Germinal center (tissue), 1 donor: Measurements from ENCODE around the gene NCAM2.
"Not testable (repeated sequence)": the region's sequence is repeated elsewhere in the genome, so short reads cannot be mapped to it uniquely, and the experiment has no call there.

Experiments
- DNase-seq: peaks from one replicate; pipeline ENCODE4 v3.0.0; 2012; ENCODE audit warnings: mixed read lengths, low spot score

Gene NCAM2

DNA sequence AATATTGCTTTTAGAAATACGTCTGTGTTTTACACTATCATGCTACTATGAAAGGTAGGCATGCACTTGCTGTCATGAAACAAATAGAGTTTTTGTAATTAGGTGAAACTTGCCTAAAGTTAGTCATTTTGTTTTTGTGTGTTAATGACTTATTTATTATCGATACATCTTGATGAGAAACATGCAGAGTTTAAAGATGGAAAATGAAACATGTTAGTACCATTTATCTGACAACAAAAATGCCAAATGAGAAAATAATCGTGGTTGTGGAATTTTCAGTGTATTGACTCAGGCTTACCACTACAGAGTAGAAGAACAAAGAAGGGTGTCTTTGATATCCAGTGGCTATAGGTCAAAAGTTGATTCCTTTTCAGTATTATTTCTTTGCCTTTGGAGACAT is 105.5 kb downstream of the NCAM2 start:
- no peak for DNase-seq

DNA sequence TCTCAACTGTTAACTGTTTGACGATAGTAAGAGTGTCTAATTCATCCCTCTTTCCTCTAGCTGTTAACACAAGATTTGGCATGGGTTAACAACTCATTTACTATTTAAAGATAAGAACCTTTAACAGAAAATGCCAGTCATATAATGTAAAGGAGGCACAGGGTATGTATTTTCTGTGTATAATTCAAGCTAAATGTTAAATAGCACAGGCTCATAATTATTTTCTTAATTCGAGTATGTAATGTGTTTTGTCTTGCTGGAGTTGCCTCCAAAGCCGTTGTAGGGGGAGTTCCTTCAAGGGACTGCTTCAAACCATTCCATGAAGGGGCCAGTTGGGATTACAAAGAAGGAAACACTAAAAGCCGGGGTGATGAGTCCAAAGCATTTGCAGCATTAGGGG is 111.5 kb downstream of the NCAM2 start:
- no peak for DNase-seq

DNA sequence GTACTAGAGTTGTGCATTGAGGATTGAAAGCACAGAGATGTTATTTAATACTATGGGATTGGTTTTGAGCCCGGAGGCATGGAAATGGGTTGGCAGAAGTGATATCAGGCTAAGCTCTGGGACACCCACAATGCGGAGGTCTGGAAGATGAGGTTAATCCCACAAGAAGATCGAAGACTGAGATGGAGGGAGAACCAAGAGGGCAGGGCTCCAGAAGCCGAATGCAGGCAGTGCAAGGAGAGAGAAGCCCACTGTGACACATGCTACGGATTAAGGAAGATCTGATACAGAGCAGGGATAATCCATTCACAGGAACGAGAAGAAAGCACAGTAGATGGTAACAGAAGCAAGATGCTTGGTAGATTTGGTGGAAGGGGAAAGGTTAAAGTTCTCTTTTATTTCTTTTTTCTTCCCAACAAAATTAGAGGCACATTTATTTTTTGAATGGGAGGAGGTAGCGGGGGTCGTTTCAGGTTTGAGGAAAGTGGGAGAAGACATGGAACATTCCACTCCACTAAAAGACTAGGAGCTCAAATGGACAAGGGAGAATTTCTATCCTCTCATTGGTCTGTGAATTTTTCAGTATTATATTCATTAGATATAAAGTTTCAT is 113.2 kb downstream of the NCAM2 start:
- no peak for DNase-seq

DNA sequence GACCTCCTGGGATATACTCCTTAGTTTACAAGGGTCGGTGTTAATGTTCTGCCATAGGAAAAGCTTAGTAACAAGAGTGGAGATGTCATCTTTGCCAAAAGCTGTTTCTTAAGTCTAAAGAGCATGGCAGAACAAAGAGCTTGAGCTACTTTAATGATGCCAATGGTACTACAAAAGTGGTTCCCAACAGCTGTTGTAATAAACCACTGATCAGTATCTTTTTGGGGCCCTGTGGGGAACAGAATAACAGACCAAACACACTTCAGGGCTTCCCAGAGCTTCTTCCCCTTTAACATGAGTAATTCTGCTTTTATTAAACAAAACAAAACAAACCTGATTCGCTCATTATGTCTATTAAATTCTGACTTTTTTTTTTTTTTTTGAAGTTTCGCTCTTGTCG is 116.3 kb downstream of the NCAM2 start:
- no peak for DNase-seq

DNA sequence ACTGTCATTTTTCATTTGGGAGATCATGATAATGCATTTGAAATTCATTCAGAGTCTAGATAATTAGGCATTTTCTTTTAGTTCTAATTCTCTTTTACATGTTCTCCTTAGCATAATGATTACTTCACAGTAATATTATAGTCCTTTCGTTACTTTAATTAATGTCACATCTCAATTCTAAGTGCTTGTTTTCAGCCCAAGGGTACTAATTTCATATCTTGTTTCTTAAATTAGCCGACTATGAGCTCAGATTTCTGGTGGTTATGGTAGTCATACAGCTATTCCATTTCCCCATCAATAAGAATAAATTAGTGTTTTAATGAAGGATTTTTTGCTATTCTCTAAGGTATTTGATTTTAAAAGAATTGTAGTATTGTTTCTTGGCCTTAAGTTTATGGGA is 120.9 kb downstream of the NCAM2 start:
- DNase-seq: no peak

DNA sequence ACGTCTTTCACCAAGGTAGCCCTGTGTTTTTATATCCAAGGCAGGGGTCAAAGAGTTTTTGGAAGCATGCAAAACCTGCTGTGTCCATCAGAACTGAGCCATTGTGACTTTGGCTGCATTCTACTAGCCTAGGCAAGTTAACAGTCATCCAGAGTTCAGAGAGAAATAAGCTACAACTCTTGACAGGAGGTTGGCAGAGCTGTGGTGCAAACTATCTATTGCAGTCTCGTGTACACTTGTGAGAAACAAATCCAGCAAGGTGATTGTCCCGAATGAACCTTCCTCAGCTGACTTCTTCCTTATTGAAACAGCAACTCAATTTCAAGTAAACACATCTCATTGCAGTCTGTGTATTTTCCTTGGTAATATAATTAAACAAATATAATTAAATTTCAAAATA is 124.5 kb downstream of the NCAM2 start:
- no peak for DNase-seq

DNA sequence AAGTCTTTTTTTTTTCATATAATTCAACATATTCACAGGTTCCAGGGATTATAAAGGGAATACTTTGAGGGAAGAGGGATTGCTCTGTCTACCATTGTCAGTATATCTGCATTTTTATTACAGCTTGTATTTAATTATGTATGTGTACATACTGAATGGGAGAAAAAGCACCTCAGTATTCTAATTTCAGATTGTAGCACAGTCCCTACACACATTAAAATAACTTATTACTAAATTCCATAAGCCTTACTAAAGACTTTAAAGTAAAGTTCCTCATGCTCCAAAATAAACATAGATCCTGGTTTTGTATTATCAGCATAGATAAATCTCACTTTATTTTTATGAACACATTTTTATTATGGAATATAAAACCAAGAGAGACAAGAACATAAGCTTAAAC is 134.2 kb downstream of the NCAM2 start:
- DNase-seq: no peak

DNA sequence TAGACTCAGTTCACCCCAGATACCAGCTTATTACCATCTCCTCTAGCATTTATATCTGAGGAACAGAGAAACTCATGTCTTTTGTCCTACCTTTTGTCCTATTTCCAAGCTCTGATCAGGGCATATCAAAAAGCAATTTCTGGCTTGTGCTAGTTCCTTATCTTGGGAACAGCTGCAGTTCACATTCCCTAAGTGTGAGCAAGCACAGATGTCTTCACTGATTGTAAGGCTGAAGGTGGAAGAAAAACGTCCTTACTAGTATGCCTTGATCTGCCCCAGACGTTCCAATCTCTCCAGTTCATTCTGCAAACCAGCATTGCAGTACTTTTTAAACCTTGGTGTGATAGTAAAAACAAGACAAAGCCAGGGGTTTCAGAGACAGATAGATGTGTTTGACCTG is 139.8 kb downstream of the NCAM2 start:
- no peak for DNase-seq

DNA sequence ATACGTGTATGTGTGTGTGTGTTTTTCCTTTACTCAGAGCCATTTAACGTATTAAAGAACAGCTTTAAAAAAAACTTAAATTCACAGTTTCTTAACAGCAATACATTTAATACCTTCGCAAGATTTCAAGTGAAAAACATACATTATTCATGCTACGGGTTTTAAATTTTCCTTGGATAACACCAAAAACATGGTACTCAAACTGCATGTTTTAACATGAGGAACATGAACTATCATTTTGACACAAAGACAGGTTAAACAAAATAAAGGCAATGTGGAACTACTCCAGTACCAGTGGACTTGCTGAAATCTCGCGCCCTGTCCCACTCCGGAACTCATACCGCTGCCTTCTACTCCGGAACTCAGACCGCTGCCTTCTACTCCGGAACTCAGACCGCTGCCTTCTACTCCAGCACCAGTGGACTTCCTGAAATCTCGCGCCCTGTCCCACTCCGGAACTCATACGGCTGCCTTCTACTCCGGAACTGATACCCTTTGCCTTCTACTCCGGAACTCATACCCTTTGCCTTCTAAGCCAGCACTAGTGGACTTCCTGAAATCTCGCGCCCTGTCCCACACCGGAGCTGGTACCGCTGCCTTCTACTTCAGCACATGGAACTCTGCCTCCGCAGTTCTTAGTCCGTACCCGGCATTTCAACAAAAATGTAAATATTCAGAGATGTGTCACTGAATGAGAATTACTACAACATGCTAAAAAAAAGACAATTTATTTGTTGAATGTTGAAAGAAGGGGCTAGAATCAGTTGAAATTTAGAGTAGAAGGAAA is 148.6 kb downstream of the NCAM2 start:
- DNase-seq: no peak

DNA sequence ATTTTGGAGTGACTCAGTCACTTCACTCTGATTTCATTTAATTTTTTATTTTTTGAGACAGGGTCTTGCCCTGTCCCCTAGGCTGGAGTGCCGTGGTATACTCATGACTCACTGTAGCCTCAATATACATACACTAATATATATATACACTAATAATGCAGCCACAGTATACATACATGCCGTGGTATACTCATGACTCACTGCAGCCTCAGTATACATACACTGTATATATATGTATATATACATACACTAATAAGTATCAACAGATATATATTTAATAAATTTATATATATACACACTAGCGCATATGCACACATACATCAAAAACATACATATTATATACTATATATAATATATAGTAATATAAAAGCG is 149.2 kb downstream of the NCAM2 start:
- DNase-seq: no peak

DNA sequence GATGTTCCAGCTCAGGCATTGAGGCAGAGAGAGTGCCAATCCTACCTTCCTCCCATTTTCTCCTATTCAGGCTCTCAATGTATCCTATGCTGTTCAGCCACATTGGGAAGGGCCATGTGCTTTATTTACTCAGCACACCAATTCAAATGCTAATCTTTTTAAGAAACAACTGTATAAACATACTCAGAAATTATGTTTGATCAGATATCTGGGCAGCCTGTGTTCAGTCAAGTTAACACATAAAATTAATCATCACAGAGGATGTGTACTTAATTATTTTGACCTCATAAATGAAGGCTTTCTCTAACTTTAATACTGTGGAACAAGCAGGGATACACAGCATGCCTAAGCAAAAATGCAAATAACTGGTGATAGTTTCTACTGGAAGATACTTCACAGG is 149.8 kb downstream of the NCAM2 start:
- no peak for DNase-seq

DNA sequence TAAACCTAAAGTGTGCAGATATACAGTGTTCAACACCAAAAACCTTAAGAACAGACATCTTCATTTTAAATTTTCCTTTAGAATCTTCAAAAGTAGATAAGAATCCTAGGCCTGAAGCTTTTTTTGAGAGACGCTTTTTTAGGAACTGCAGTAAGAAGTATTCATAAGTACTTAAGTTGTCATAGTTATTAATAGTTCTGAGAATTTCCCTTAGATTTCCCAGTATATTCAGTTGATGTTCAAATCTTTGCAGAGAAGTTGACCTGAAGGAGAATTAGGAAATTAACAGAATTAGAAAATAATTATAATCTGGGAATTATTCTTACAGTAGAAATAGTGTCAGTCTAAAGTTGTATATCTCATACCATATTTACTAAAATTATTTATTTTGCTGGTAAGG is 150.3 kb downstream of the NCAM2 start:
- DNase-seq: no peak

DNA sequence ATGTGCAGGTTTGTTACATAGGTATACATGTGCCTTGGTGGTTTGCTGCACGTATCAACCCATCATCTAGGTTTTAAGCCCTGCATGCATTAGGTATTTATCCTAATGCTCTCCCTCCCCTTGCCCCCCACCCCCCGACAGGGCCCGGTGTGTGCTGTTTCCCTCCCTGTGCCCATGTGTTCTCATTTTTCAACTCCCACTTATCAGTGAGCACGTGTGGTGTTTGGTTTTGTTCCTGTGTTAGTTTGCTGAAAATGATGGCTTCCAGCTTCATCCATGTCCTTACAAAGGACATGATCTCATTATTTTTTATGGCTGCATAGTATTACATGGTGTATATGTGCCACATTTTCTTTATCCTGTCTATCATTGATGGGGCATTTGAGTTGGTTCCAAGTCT is 151.2 kb downstream of the NCAM2 start:
- DNase-seq: not testable (repeated sequence)

DNA sequence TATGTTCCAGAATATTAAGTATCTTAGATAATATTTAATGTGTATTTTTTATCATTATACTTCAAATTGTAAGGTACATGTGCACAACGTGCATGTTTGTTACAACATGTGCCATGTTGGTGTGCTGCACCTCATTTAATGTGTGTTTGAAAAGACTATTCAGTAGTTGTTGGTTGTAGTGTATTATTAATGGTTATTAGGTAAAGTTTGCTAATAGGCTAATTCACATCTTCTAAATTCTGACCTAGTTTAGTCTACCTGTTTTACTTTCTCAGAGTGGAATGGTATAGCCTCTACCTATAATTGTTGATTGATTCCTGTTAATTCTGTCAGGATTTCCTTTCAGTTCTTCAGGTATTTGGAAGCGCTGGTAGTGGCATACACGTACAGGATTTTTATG is 153.0 kb downstream of the NCAM2 start:
- DNase-seq: no peak

DNA sequence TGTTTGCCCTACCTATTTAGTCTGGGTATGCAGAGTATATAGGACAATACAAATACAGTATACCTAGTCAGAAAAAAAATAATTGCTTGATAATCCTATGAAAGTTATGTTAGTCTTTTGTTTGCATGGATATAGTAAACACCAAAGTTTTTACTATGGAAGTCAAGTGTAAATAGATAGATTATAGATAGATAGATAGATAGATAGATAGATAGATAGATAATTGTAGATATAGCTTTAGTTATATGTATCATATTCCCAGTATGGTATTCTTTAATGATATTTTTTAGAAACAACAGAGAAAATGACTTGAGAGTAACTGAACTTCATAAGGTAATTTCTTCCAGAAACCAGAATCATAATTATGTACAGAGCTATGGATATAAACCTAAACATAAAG is 158.2 kb downstream of the NCAM2 start:
- DNase-seq: no peak

DNA sequence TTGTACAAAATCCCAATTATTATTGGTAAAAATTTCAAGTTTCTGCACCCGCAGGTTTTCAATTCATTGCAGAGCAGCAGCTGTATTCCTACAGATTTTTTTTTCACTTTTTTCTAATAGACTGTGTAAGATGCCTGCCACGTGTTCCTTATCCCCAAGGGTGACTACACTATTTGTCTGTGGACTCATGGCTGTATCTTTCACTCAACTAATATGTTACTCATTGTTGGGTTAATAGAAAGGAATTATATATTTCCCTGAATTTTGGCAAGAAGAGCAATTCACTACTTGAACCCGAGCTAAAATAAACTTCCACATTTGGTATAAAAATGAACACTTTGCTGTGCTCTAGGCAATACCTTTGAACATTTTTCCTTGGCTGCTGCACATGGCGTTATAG is 158.7 kb downstream of the NCAM2 start:
- no peak for DNase-seq

DNA sequence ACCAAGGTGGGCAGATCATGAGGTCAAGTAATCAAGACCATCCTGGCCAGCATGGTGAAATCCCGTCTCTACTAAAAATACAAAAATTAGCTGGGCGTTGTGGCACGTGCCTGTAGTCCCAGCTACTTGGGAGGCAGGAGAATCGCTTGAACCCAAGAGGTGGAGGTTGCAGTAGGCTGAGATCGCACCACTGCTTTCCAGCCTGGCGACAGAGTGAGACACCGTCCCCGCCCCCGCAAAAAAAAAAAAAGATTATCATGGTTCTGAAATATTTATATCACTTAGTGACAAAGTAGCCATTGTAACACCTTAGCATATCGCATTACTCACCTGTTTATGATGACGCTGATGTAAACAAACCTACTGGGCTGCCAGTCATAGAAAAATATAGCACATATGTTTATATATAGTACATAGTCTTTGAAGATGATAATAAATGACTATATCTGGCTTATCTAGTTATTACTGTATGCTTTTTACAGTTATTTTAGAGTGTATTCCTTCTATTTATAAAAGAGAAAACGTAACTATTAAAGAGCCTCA is 160.2 kb downstream of the NCAM2 start:
- DNase-seq: no peak

DNA sequence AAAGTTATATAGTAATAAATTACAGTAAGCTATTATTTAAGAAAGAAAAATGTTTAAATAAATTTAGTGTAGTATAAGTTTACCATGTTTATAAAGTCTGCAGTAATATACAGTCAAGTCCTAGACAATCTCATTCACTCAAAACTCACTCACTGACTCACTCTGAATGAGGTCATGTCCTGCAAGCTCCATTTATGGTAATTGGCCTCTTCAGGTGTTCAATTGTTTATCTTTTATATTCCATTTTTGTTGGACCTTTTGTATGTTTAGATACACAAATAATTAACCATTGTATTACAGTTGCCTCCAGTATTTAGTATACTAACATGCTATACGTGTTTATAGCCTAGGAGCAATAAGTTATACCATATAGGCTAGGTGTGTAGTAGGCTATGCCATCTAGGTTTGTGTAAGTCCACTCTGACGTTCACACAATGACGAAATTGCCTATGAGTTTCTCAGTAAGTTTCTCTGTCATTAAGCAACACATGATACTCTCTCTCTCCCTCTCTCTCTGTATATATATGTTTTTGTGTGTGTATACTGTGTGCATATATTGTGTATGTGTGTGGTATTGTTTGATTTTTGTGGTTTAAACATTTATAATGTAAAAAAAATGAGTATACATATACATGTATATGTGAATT is 161.2 kb downstream of the NCAM2 start:
- DNase-seq: no peak

DNA sequence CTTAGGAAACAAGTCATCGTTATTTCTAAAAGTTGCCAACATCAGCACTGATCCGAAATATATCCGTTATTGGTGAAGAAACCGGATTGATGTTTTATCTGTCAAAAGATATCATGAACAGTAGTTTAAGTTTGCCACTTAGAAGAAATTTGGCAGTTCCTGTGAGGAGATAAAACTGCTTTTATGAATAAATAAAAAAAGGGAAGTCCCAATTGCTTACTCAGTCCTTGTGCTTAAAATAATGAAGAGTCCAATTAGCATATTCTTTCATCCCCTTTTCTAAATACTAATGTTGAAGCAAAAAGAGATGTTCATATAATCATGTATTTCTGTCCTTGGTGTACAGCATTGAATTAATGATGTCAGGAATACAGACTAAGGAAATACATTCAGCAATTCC is 164.6 kb downstream of the NCAM2 start:
- no peak for DNase-seq

DNA sequence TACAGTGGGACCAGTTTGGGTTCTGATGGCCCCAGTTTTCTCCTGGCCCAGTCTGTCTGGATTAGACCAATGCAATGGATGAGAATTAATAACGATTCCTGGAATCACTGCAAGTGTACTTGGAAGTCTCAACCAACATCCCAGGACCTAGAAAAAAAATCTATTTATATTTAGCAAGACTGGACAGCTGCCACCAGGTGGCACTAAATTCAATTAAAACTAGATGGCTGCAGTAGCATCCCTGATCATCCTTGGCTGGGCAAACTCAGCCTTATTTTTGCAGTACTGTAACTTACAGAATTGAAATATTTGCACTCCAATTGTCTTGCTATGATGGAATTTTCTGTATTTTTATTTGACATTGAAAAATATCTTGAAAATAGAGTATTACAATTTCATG is 165.7 kb downstream of the NCAM2 start:
- peak; percentile 5 for DNase-seq

DNA sequence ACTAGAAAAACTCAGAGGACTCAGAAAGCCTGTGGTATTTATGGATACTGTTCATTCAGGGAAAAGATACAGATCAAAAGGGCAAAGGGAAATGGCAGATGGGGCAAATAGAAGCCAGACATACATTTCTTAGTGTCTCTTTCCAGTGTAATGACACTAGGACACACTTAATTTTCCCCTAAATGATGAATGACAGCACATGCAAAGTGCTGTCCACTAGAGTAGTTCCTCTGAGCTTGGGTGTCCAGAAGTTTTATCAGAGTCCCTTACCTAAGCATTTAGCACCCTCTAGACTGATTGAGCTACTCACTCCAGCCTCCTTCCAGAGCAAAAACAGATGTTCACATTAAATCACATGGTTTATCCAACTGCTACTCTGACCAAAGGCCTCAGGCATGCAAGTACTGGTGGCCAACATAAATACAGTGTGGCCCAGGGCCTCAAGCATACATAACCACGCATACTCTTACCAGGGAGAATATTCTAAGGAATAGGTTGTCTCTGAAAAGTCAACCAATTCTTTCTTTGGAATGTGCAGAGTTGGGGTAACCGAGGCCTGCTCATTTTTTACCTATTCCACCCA is 166.9 kb downstream of the NCAM2 start:
- DNase-seq: no peak

DNA sequence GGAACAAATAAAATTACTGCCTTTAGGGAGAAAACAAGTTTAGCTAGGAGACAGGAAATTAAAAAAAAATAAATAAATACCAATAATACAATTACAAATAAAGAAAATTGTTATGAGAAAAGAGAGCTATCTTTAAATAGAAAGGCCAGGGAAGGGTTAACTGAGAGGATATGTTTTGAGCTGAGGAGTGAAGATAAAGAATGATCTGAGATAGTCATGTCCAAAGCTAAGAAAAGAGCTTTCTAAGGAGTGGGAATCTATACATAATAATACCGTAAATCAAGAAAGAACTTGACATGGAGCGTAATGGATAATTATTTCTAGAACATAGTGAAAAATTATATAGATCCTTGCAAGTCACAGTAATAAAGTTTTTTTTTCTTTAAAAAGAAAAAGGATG is 176.5 kb downstream of the NCAM2 start:
- no peak for DNase-seq

DNA sequence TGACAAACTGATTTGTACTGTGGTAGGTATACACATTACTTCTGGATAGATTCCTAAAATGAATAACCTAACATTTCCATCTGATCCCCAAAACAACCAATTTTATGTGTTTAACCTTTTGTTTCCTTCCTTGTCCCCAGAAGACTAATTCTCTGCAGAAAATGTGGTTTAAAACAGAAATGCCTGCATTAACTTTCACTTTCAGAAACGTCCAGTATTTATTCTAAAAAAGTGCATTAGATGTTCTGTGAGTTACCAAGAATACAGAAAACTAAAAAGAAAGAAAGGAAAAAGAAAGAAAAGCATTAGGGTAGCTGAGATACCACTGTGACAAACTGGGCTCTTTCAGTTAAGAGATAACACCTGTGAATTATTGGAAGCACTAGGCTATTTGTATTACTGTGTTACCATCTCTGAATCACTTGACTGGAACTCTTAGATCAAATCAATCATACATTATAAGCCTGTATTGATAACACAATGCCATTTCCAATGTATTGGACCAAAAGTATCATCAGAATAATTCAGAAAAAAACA is 177.7 kb downstream of the NCAM2 start:
- no peak for DNase-seq
